Placental pericyte (primary cell): ENCODE measurements around the gene MICU1. TPM values are rescaled to one million over a fixed set of nuclear protein-coding genes. Genes with fewer than 3 reads are reported as not detected.

ENCODE experiments used
- small RNA-seq: library from RNA; depleted of rRNA; stranded (forward); fragments of <200 nt; gene quantifications from one replicate; pipeline ENCODE3, GENCODE V24; 2012; ENCODE audit warnings: low replicate concordance
- total RNA-seq: library from RNA; depleted of rRNA; stranded (reverse); fragments of >200 nt; gene quantifications from 2 replicates; pipeline ENCODE4 v1.2.3, GENCODE V29; 2012

MICU1 gene, protein sequence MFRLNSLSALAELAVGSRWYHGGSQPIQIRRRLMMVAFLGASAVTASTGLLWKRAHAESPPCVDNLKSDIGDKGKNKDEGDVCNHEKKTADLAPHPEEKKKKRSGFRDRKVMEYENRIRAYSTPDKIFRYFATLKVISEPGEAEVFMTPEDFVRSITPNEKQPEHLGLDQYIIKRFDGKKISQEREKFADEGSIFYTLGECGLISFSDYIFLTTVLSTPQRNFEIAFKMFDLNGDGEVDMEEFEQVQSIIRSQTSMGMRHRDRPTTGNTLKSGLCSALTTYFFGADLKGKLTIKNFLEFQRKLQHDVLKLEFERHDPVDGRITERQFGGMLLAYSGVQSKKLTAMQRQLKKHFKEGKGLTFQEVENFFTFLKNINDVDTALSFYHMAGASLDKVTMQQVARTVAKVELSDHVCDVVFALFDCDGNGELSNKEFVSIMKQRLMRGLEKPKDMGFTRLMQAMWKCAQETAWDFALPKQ
- total RNA-seq: 40.2 and 57.8 TPM in 2 replicates

DNA sequence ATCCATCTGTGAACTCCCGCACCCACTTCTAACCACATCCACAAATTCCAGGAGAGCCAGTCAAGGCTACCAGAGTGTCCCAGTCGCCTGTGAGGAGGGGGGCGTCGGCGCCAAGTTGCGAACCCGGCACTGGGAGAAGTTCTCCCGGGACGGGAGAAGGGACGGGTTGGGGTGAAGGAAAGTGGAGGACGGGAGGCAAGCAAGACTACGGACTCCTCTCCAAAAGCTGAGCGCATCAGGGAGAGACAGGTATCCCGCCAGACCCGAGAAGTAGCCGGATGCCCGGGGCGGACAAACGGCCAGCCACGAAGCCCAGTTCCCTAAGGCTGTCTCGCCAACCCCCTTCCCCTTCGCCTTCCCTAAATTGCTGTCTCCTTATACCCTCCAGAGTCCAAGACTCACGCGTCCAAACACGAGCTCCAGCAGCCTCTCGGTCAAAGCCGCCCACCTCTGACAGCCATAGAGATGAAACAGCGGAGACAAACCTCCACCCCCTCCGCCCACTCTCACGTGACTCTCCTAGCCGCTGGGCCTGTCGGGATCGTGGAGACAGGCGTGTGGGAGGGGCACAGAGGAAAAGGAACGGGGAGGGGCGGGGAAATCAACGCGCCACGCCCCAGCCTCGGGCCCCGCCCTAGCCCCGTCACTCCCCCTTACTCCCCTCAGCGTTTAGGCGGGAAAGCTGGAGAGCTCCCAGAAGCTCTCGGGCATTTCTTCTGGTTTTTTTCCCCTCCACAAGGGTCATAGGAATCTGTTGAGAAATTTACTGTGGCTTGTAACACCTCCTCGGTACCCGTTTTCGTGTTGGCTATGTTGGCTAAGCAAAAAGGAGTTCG is at the start of gene MICU1:
Gene MICU1 (minus strand): TSS at position 472 of the 836 bp plus-strand sequence. CDS start 59,286 bp downstream, outside the sequence.

DNA sequence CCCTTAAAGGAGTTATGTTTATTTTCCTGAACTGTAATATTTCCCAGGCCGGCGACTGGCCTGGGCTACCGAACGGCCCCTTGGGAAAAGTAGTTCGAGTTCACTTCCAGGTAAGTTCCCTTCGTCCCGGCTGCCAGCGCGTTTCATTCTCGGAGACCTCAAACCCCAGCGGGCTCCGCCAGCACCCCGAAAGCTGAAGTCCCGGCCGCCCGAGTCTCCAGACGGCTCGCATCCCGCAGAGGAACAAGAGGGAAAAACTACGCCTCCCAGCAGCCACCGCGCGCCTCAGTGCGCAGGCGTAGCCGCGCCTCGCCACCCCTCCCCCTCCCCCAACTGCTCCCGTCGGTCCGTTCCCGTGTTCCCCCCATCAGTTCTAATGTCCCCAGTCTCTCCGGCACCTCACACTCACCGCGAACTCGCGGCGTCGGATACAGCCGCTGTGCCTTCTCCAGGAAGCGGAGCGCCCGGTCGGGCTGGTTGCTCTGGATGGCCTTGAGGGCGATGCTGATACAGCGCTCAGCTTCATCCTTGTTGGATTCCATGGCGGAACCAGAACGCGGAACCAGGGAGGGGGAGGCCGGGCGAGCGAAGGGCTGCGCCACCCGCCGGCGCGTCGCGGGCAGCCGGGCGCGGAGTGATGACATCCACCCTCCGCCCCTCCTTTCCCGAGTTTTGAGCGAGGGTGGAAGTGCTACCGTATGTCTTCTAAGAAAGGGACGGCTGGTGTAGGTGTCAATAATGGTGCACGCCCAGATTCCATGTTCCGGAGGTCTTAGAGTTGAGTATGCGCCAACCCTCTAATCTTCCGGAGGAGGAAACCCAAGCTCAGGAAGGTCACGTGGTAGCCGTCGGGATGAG is 271.3 kb downstream of the MICU1 start, which contains the start of gene DNAJB12:
Gene DNAJB12 (minus strand): TSS at position 564 of the 858 bp plus-strand sequence. CDS start 22 bp downstream, at position 542.

Small RNAs within 50 kb of the gene (small RNA-seq; reads per million reads assigned to genes)
- gene AL513185.2 (not detected), gene HMGN2P34 (not detected), gene RF00019 (not detected), gene RN7SL840P (not detected), gene RNU6-805P (not detected)

Other genes starting within 250 kb of the MICU1 start
- gene MCU, start 66.1 kb upstream of the MICU1 start, total RNA-seq: 20.6 and 22.8 TPM in 2 replicates